Left renal pelvis (tissue), 4 donors: ENCODE results near the gene ZNF479. TPM values are rescaled to one million over a fixed set of nuclear protein-coding genes. Genes with fewer than 3 reads are reported as not detected.
"Not testable (repeated sequence)": the region's sequence is repeated elsewhere in the genome, so short reads cannot be mapped to it uniquely, and the experiment has no call there.

ENCODE experiments used
- DNase-seq, 4 donors: peaks; one replicate each; pipeline ENCODE4 v3.0.0-alpha.2; 2013; ENCODE audit warnings: low read depth in 4 of 4, low spot score in 3 of 4
- polyA plus RNA-seq, 4 donors: library from polyadenylated mRNA; unstranded; fragments of 120-200 nt; gene quantifications; one replicate each; pipeline ENCODE4 v1.2.1, GENCODE V29; 2013; ENCODE audit not compliant: insufficient read length in 4 of 4

The ZNF479 gene
- not detected for polyA plus RNA-seq

- DNase-seq: not testable (repeated sequence)
Observed at GRCh38 chr7:57132336-57132735, at the start of gene ZNF479. TSS of gene ZNF479 (minus strand) at chr7:57132436. CDS start at chr7:57132324, 112 bp downstream.

DNA sequence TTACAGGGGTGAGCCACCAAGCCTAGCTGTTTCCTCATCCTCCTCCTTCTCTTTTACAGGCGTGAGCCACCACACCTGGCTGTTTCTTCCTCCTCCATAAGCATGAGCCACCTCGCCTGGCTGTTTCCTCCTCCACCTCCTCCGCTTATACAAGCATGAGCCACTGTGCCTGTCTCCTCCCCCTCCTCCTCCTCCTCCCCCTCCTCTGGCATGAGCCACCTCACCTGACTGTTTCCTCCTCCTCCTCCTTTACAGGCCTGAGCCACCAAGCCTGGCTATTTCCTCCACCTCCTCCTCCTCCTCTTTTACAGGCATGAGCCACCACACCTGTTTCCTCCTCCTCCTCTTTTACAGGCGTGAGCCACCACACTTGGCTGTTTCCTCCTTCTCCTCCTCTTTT is 49.8 kb upstream of the ZNF479 start:
- no peak for DNase-seq

GRCh38 chr7:57181281-57181680 is 49.0 kb upstream of the ZNF479 start:
- DNase-seq: no peak

GRCh38 chr7:57179776-57180415 is 47.7 kb upstream of the ZNF479 start:
- DNase-seq: no peak

DNA sequence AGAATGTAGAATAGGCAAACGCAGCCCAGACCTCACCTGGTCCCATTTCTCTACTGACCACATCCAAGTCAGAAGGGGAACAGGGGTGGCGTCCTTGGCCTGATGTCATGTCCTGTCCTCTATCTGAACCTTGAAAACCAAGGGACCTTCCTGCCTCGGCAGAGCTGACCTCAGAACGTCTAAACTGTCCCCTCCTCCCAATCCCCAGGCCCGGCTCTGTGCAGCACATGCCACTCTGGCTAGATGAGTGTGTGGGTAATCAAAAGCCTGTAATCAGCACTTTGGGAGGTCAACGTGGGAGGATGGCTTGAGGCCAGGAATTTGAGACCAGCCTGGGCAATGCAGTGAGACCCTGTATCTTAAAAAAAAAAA is 46.5 kb upstream of the ZNF479 start:
- no peak for DNase-seq

- DNase-seq: no peak
Observed at GRCh38 chr7:57177856-57178767, 45.9 kb upstream of the ZNF479 start.

GRCh38 chr7:57176928-57177635 is 44.8 kb upstream of the ZNF479 start:
- no peak for DNase-seq

GRCh38 chr7:57165285-57165899 is 33.2 kb upstream of the ZNF479 start:
- DNase-seq: no peak

GRCh38 chr7:57120123-57120784 is 12.0 kb downstream of the ZNF479 start:
- DNase-seq: not testable (repeated sequence)
